A549 (cell line): Measurements from ENCODE around the gene FHIT. TPM values are rescaled to one million over a fixed set of nuclear protein-coding genes. Genes with fewer than 3 reads are reported as not detected.

Source experiments
- ATAC-seq, 2 experiments: fragments of 200-7000 bp in 1 of 2; fragments of >200 bp in 1 of 2; cut with Nextera tagmentation in 1 of 2; cut with Tn5 transposase in 1 of 2; 3 replicates each; pipeline versions ENCODE4 v1.8.0 to v1.9.1; 2018 to 2020; ENCODE audit warnings: mild to moderate bottlenecking in 1 of 2, moderate library complexity in 1 of 2
- CTCF ChIA-PET: fragments of 300-600 bp; sonication (Branson Sonifier 250); formaldehyde crosslinking; extraction: SDS; loops from one replicate; lab custom pipeline; 2021; ENCODE audit warnings: antibody characterized with exemption, inconsistent platforms; lab: Yijun Ruan, JAX
- POLR2A ChIA-PET: fragments of 350-600 bp; formaldehyde crosslinking; extraction: SDS; loops from one replicate; lab custom pipeline; 2021; ENCODE audit warnings: antibody characterized with exemption, inconsistent platforms; lab: Yijun Ruan, JAX
- DNase-seq, 2 experiments: peaks; one replicate each; pipeline versions ENCODE4 v3.0.0 to v3.0.0-alpha.2; 2011 to 2016; ENCODE audit warnings: low read depth in 1 of 2, low spot score in 1 of 2
- FAIRE-seq: peaks from 2 replicates; lab custom pipeline; 2011; peaks lifted over from hg19 to GRCh38; lab: Jason Lieb, UNC
- H3K27ac ChIP-seq, 2 experiments: fragments of >200 bp; sonication (Bioruptor Twin); formaldehyde crosslinking; 3 replicates each; pipeline ENCODE4 v1.5.1; 2016 to 2017
- H3K4me1 ChIP-seq: fragments of >200 bp; sonication (Bioruptor Twin); formaldehyde crosslinking; 3 replicates; pipeline ENCODE4 v1.6.1; 2016
- H3K4me2 ChIP-seq: fragments of >200 bp; sonication (Bioruptor Twin); formaldehyde crosslinking; 3 replicates; pipeline ENCODE4 v1.6.1; 2016
- H3K4me3 ChIP-seq: fragments of >200 bp; sonication (Bioruptor Twin); formaldehyde crosslinking; 3 replicates; pipeline ENCODE4 v1.5.1; 2016
- H3K9me3 ChIP-seq: fragments of >200 bp; sonication (Bioruptor Twin); formaldehyde crosslinking; 3 replicates; pipeline ENCODE4 v1.6.1; 2016
- CBX2 ChIP-seq: fragments of 200-600 bp; sonication (generic); IDR thresholded peaks from 2 replicates; pipeline ENCODE4 v1.6.1; 2016; ENCODE audit warnings: low read depth, mild to moderate bottlenecking, borderline replicate concordance
- EHF ChIP-seq: fragments of 250-450 bp; sonication (Bioruptor Pico); IDR thresholded peaks from 2 replicates; pipeline ENCODE4 v1.5.0; 2020; ENCODE audit warnings: mild to moderate bottlenecking
- FOSL2 ChIP-seq, 2 experiments: fragments of 450-650 bp in 1 of 2; fragments of >200 bp in 1 of 2; sonication (Bioruptor Twin) in 1 of 2; formaldehyde crosslinking; IDR thresholded peaks; 2 replicates each; pipeline versions ENCODE4 v1.5.0 to v1.6.1; 2016 to 2020; ENCODE audit warnings: mild to moderate bottlenecking in 1 of 2, moderate library complexity in 1 of 2
- HEYL ChIP-seq: fragments of 250-450 bp; sonication (Bioruptor Pico); IDR thresholded peaks from 2 replicates; pipeline ENCODE4 v1.8.0; 2021; ENCODE audit warnings: mild to moderate bottlenecking, moderate library complexity
- HOXA7 ChIP-seq: fragments of 250-450 bp; sonication (Bioruptor Pico); IDR thresholded peaks from 2 replicates; pipeline ENCODE4 v1.5.0; 2020; ENCODE audit warnings: mild to moderate bottlenecking, moderate library complexity
- JUN ChIP-seq, 2 experiments: fragments of >200 bp; sonication (Bioruptor Twin); formaldehyde crosslinking; IDR thresholded peaks; 2 replicates in 1 of 2; 3 replicates in 1 of 2; pipeline ENCODE4 v1.6.1; 2016 to 2017
- KDM1A ChIP-seq: fragments of 200-600 bp; sonication (generic); IDR thresholded peaks from 2 replicates; pipeline ENCODE4 v1.6.1; 2016; ENCODE audit warnings: low read depth, mild to moderate bottlenecking
- MYC ChIP-seq: IDR thresholded peaks from 2 replicates; pipeline ENCODE4 v1.6.1; 2012; ENCODE audit warnings: mild to moderate bottlenecking, inconsistent platforms, low read length, improper control_type of control experiment, borderline replicate concordance
- NFE2L2 ChIP-seq: fragments of 150-350 bp; conservative IDR thresholded peaks from 2 replicates; pipeline ENCODE4 v1.6.1; 2014; ENCODE audit warnings: low read length
- PHF8 ChIP-seq: fragments of 200-600 bp; sonication (generic); IDR thresholded peaks from 2 replicates; pipeline ENCODE4 v1.6.1; 2016; ENCODE audit warnings: low read depth, mild to moderate bottlenecking, antibody characterized with exemption, moderate library complexity, borderline replicate concordance
- POLR2AphosphoS2 ChIP-seq: conservative IDR thresholded peaks from 2 replicates; pipeline ENCODE4 v1.6.1; 2012; ENCODE audit warnings: low read length, improper control_type of control experiment, inconsistent platforms
- RARB ChIP-seq: fragments of 250-450 bp; sonication (Bioruptor Pico); IDR thresholded peaks from 2 replicates; pipeline ENCODE4 v1.8.0; 2021; ENCODE audit warnings: mild to moderate bottlenecking, moderate library complexity
- TP53 ChIP-seq: fragments of 250-450 bp; sonication (Bioruptor Pico); IDR thresholded peaks from 2 replicates; pipeline ENCODE4 v1.5.0; 2021; ENCODE audit warnings: mild to moderate bottlenecking, moderate library complexity
- ZC3H11A ChIP-seq: fragments of 450-650 bp; IDR thresholded peaks from 2 replicates; pipeline ENCODE4 v1.6.1; 2014; ENCODE audit warnings: antibody characterized with exemption, mild to moderate bottlenecking
- ZFP36 ChIP-seq: fragments of 450-650 bp; IDR thresholded peaks from 2 replicates; pipeline ENCODE4 v1.6.1; 2014; ENCODE audit warnings: borderline replicate concordance; ENCODE audit not compliant: partially characterized antibody
- ZSCAN20 ChIP-seq: fragments of 250-450 bp; sonication (Bioruptor Pico); IDR thresholded peaks from 2 replicates; pipeline ENCODE4 v1.8.0; 2022; ENCODE audit warnings: mild to moderate bottlenecking, moderate library complexity
- WGBS: methylation state at CpG from one replicate; pipeline ENCODE4 v1.1.6; 2017; ENCODE audit errors: missing lambda C conversion rate; 5-methylcytosine and 5-hydroxymethylcytosine counted together
- polyA plus RNA-seq, 4 experiments: library from polyadenylated mRNA; depleted of rRNA in 3 of 4; stranded (reverse); fragments of >200 nt; fragmentation: RNase III in 1 of 4; extraction: RNeasy Plus Mini Kit Qiagen cat#74134 plus additional on column Dnase treatment in 1 of 4; gene quantifications; 2 replicates in 3 of 4; 3 replicates in 1 of 4; pipeline ENCODE4 v1.2.3, GENCODE V29; 2011 to 2017
- TF ChIP-seq, protein P1 (sequence below): fragments of 200-600 bp; sonication (generic); IDR thresholded peaks from 2 replicates; pipeline ENCODE4 v1.6.1; 2016; ENCODE audit warnings: antibody characterized with exemption, mild to moderate bottlenecking, moderate library complexity
- TF ChIP-seq, protein P2 (sequence below): IDR thresholded peaks from 2 replicates; pipeline ENCODE4 v1.6.1; 2012
- TF ChIP-seq, protein P3 (sequence below): fragments of 150-350 bp; IDR thresholded peaks from 2 replicates; pipeline ENCODE4 v1.6.1; 2014; ENCODE audit warnings: low read depth, mild to moderate bottlenecking, low read length
- TF ChIP-seq, protein P4 (sequence below): IDR thresholded peaks from 2 replicates; pipeline ENCODE4 v1.6.1; 2012; ENCODE audit warnings: low read depth, borderline replicate concordance
- TF ChIP-seq, protein P5 (sequence below): IDR thresholded peaks from 2 replicates; pipeline ENCODE4 v1.6.1; 2012
- TF ChIP-seq, protein P6 (sequence below): fragments of 250-450 bp; sonication (Bioruptor Pico); IDR thresholded peaks from 2 replicates; pipeline ENCODE4 v1.5.0; 2021; ENCODE audit warnings: mild to moderate bottlenecking, moderate library complexity, borderline replicate concordance
- TF ChIP-seq, protein P7 (sequence below): fragments of >200 bp; sonication (Bioruptor Twin); formaldehyde crosslinking; IDR thresholded peaks from 3 replicates; pipeline ENCODE4 v1.6.1; 2016
- TF ChIP-seq, protein P8 (sequence below): fragments of >200 bp; sonication (Bioruptor Twin); formaldehyde crosslinking; IDR thresholded peaks from 2 replicates; pipeline ENCODE4 v1.6.1; 2016

Gene FHIT
- polyA plus RNA-seq, 2 of the 4 experiments (the other 2 are of a cell fraction), result 0.76 to 0.92 TPM

DNA sequence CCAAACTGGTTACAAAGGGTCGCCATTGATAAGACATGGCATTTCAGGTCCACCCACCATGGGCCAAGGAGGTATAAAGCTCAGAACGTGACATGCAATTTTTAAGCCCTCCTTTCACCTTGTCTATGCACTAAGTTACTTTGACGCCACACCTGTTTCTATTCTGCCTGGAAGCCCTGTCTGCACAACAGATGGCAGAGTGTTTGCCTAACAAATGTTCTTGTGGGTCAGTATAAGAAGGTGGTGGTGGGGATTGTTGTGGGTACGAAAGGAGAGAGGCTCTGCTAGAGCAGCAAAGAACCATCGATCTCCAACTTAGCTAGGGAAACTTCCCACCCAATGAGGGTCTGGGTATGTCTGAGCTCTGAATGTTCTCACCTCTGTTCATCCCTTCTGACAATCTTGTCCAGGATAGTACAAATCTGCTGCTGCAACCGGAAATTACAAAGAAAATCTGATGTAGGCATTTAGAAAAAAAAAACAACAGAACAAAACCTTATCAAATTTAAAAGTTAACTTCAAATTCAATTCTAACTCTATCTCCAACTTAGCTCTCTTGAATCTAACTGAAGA, 1256.4 kb downstream of the FHIT start:
- WGBS, result 17% methylated on average over 6 of the region's 6 CpGs
- no peaks in the 10 kb centered on the region for H3K4me1 ChIP-seq
- TF ChIP-seq TP53 (CRISPR knock-in tag) (no peak), MYC (no peak), POLR2AphosphoS2 (no peak), CBX2 (no peak), HOXA7 (no peak), KDM1A (no peak), NFE2L2 (no peak), ZFP36 (no peak), EHF (CRISPR knock-in tag) (no peak), ZSCAN20 (CRISPR knock-in tag) (no peak)
- TF ChIP-seq, protein P1, sequence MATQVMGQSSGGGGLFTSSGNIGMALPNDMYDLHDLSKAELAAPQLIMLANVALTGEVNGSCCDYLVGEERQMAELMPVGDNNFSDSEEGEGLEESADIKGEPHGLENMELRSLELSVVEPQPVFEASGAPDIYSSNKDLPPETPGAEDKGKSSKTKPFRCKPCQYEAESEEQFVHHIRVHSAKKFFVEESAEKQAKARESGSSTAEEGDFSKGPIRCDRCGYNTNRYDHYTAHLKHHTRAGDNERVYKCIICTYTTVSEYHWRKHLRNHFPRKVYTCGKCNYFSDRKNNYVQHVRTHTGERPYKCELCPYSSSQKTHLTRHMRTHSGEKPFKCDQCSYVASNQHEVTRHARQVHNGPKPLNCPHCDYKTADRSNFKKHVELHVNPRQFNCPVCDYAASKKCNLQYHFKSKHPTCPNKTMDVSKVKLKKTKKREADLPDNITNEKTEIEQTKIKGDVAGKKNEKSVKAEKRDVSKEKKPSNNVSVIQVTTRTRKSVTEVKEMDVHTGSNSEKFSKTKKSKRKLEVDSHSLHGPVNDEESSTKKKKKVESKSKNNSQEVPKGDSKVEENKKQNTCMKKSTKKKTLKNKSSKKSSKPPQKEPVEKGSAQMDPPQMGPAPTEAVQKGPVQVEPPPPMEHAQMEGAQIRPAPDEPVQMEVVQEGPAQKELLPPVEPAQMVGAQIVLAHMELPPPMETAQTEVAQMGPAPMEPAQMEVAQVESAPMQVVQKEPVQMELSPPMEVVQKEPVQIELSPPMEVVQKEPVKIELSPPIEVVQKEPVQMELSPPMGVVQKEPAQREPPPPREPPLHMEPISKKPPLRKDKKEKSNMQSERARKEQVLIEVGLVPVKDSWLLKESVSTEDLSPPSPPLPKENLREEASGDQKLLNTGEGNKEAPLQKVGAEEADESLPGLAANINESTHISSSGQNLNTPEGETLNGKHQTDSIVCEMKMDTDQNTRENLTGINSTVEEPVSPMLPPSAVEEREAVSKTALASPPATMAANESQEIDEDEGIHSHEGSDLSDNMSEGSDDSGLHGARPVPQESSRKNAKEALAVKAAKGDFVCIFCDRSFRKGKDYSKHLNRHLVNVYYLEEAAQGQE, result no peak
- TF ChIP-seq, protein P2, sequence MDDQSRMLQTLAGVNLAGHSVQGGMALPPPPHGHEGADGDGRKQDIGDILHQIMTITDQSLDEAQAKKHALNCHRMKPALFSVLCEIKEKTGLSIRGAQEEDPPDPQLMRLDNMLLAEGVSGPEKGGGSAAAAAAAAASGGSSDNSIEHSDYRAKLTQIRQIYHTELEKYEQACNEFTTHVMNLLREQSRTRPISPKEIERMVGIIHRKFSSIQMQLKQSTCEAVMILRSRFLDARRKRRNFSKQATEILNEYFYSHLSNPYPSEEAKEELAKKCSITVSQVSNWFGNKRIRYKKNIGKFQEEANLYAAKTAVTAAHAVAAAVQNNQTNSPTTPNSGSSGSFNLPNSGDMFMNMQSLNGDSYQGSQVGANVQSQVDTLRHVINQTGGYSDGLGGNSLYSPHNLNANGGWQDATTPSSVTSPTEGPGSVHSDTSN, result no peak
- TF ChIP-seq, protein P3, sequence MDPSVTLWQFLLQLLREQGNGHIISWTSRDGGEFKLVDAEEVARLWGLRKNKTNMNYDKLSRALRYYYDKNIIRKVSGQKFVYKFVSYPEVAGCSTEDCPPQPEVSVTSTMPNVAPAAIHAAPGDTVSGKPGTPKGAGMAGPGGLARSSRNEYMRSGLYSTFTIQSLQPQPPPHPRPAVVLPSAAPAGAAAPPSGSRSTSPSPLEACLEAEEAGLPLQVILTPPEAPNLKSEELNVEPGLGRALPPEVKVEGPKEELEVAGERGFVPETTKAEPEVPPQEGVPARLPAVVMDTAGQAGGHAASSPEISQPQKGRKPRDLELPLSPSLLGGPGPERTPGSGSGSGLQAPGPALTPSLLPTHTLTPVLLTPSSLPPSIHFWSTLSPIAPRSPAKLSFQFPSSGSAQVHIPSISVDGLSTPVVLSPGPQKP, result no peak
- ChIA-PET POLR2A (no interaction called here), CTCF (no interaction called here)
- FAIRE-seq (no peak), ATAC-seq (no peak), DNase-seq (no peak)
- no peak overlapping the region for H3K4me2 ChIP-seq
- no peak overlapping the region for H3K4me3 ChIP-seq
- no peak overlapping the region for H3K27ac ChIP-seq
- no peaks in the 10 kb centered on the region for H3K9me3 ChIP-seq

DNA sequence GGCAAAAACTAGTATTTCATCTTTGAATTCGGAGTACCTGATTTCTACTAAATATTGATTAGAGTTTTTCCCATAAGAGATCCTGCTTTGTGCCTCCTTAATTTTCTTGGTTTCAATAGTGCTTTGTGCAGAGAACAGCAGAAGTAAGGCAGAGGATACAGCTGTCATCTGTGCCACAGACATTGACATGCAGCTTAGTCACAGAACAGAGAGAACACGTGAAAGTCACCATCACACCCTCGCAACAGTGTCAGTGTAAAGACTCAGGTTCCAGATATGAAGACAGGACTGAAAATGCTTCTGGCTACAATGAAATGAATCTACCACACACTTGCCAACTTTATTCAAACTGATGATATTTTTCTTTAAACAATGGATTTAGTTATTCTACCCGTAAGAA, 1258.7 kb downstream of the FHIT start:
- no peak for FAIRE-seq
- TF ChIP-seq NFE2L2 (no peak), HEYL (CRISPR knock-in tag) (no peak), FOSL2 (IDR thresholded peaks at IDR 0.05) (no peak), FOSL2 (CRISPR knock-in tag; IDR thresholded peaks at IDR 0.05) (no peak), TP53 (CRISPR knock-in tag) (no peak), PHF8 (no peak), HOXA7 (no peak), ZC3H11A (no peak), JUN (IDR thresholded peaks at IDR 0.05) (no peak), ZFP36 (no peak), RARB (CRISPR knock-in tag) (no peak), POLR2AphosphoS2 (no peak)
- TF ChIP-seq, protein P4, sequence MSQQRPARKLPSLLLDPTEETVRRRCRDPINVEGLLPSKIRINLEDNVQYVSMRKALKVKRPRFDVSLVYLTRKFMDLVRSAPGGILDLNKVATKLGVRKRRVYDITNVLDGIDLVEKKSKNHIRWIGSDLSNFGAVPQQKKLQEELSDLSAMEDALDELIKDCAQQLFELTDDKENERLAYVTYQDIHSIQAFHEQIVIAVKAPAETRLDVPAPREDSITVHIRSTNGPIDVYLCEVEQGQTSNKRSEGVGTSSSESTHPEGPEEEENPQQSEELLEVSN, result no peak
- TF ChIP-seq, protein P5, sequence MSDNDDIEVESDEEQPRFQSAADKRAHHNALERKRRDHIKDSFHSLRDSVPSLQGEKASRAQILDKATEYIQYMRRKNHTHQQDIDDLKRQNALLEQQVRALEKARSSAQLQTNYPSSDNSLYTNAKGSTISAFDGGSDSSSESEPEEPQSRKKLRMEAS, result no peak
- TF ChIP-seq, protein P3, result no peak
- TF ChIP-seq, protein P6, sequence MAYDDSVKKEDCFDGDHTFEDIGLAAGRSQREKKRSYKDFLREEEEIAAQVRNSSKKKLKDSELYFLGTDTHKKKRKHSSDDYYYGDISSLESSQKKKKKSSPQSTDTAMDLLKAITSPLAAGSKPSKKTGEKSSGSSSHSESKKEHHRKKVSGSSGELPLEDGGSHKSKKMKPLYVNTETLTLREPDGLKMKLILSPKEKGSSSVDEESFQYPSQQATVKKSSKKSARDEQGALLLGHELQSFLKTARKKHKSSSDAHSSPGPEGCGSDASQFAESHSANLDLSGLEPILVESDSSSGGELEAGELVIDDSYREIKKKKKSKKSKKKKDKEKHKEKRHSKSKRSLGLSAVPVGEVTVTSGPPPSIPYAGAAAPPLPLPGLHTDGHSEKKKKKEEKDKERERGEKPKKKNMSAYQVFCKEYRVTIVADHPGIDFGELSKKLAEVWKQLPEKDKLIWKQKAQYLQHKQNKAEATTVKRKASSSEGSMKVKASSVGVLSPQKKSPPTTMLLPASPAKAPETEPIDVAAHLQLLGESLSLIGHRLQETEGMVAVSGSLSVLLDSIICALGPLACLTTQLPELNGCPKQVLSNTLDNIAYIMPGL (CRISPR knock-in tag), result no peak
- TF ChIP-seq, protein P7, sequence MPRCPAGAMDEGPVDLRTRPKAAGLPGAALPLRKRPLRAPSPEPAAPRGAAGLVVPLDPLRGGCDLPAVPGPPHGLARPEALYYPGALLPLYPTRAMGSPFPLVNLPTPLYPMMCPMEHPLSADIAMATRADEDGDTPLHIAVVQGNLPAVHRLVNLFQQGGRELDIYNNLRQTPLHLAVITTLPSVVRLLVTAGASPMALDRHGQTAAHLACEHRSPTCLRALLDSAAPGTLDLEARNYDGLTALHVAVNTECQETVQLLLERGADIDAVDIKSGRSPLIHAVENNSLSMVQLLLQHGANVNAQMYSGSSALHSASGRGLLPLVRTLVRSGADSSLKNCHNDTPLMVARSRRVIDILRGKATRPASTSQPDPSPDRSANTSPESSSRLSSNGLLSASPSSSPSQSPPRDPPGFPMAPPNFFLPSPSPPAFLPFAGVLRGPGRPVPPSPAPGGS, result no peak
- TF ChIP-seq, protein P8, sequence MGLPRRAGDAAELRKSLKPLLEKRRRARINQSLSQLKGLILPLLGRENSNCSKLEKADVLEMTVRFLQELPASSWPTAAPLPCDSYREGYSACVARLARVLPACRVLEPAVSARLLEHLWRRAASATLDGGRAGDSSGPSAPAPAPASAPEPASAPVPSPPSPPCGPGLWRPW, result no peak
- Histone ChIP-seq H3K4me3 (no peak overlapping the region), H3K9me3 (no peaks in the 10 kb centered on the region), H3K4me1 (no peaks in the 10 kb centered on the region), H3K4me2 (no peak overlapping the region), H3K27ac (no peak overlapping the region)
- ChIA-PET POLR2A (no interaction called here), CTCF (no interaction called here)
- no peak for ATAC-seq
- DNase-seq, result no peak
- WGBS, result 21% methylated on average over 4 of the region's 4 CpGs
